ENCODE data around the gene PRDM4. TPM values are rescaled to one million over a fixed set of nuclear protein-coding genes. Genes with fewer than 3 reads are reported as not detected.

Gene PRDM4
- 15.3 and 16.1 TPM in 2 replicates for total RNA-seq (2016; rRNA removed; fragmentation: Illumina TruSeq; extraction: Trizol)
- 3.5 and 3.6 TPM in 2 replicates for total RNA-seq (2016; cell fraction: cytosol; rRNA removed; fragmentation: Illumina TruSeq; extraction: Trizol; ENCODE audit: low read depth)
- 14.5 and 15.3 TPM in 2 replicates for total RNA-seq (2016; cell fraction: insoluble cytoplasmic fraction; rRNA removed; fragmentation: Illumina TruSeq; extraction: Trizol)
- total RNA-seq (2016; cell fraction: membrane; rRNA removed; fragmentation: Illumina TruSeq; extraction: Trizol): 12.2 and 12.9 TPM in 2 replicates
- total RNA-seq (2016; cell fraction: nucleus; rRNA removed; fragmentation: Illumina TruSeq; extraction: Trizol): 16.8 and 17.6 TPM in 2 replicates
- 9.7 and 9.9 TPM in 2 replicates for polyA plus RNA-seq (2011; rRNA removed)
- polyA plus RNA-seq (2011; cell fraction: cytosol; rRNA removed): 6.8 and 8.7 TPM in 2 replicates
- 12.7 and 13.9 TPM in 2 replicates for polyA plus RNA-seq (2011; cell fraction: nucleus; rRNA removed)
- 8.5 and 10.2 TPM in 2 replicates for polyA plus RNA-seq (2012)
- 2.8 and 3.0 TPM in 2 replicates for polyA plus RNA-seq (2016; cell fraction: cytosol; fragmentation: Illumina TruSeq; extraction: Trizol; ENCODE audit: low read depth)
- polyA plus RNA-seq (2016; cell fraction: insoluble cytoplasmic fraction; fragmentation: Illumina TruSeq; extraction: Trizol; ENCODE audit: low read depth): 15.3 and 17.1 TPM in 2 replicates
- 9.1 and 10.5 TPM in 2 replicates for polyA plus RNA-seq (2016; cell fraction: membrane; fragmentation: Illumina TruSeq; extraction: Trizol; ENCODE audit: low read depth)
- 15.6 and 16.7 TPM in 2 replicates for polyA plus RNA-seq (2016; cell fraction: nucleus; fragmentation: Illumina TruSeq; extraction: Trizol; ENCODE audit: insufficient read depth, low read depth)
- polyA minus RNA-seq (2011; rRNA and poly(A)+ RNA removed; ENCODE audit: low replicate concordance): 16.3 and 28.1 TPM in 2 replicates
- 4.9 and 8.7 TPM in 2 replicates for polyA minus RNA-seq (2011; cell fraction: cytosol; rRNA and poly(A)+ RNA removed)
- 21.2 and 24.7 TPM in 2 replicates for polyA minus RNA-seq (2011; cell fraction: nucleus; rRNA and poly(A)+ RNA removed)
- percentile 81 among the genes with signal in this experiment for Bru-seq, nascent RNA
- BruChase-seq, experiment 1, labeled RNA remaining after a 6-hour chase: percentile 75 among the genes with signal in this experiment
- BruChase-seq, experiment 2, labeled RNA remaining after a 2-hour chase: percentile 75 among the genes with signal in this experiment
- long read RNA-seq, experiment 1, full-length matches to known transcripts: 2 of 4 reads
- long read RNA-seq, experiment 1, partial matches to known transcripts: 1 of 4 reads
- long read RNA-seq, experiment 1, other reads (novel, unspliced or antisense): 1 of 4 reads
- long read RNA-seq, experiment 2, full-length matches to known transcripts: 11 of 27 reads
- long read RNA-seq, experiment 2, partial matches to known transcripts: 4 of 27 reads
- long read RNA-seq, experiment 2, other reads (novel, unspliced or antisense): 12 of 27 reads

GRCh38 chr12:107760809-107761501 is at the start of gene PRDM4:
Gene PRDM4 (minus strand): TSS chr12:107761137. CDS start chr12:107760515, 622 bp downstream.
- Histone ChIP-seq H3K4me2 (ENCODE audit: low read depth, low read length) (peak within 1 kb of the TSS; percentile 92), H3K4me3 (replicated peaks in 1 of 3; ENCODE audit: insufficient read depth in 1 of 3, low read depth in 2 of 3, low read length in 3 of 3) (peak within 1 kb of the TSS; percentile 80 to 90 (median 85)), H3K79me2 (ENCODE audit: insufficient read depth, low read length) (peaks cover 31% of the 10 kb centered on the region), H3K27ac (ENCODE audit: extremely low read length, insufficient read depth, low read length) (peak within 1 kb of the TSS; percentile 64), H2AFZ (ENCODE audit: low read length) (peak within 1 kb of the TSS; percentile 99), H3K9ac (ENCODE audit: insufficient read depth, low read depth, low read length) (peak within 1 kb of the TSS; percentile 88), H3K9me3 (ENCODE audit: low read length) (no peaks in the 10 kb centered on the region), H3K4me1 (ENCODE audit: insufficient read depth, low read length) (peaks cover 32% of the 10 kb centered on the region), H4K20me1 (ENCODE audit: insufficient read depth, low read length) (peaks cover 13% of the 10 kb centered on the region; the same call in 1 of the 2 replicates), H3K36me3 (replicated peaks in 1 of 2; ENCODE audit: control insufficient read depth in 1 of 2, insufficient read depth in 2 of 2, low read length in 2 of 2) (peaks cover 5 to 27% of the 10 kb centered on the region in 2 experiments; a peak in 4 of 5 replicates), H3K27me3 (ENCODE audit: control insufficient read depth in 1 of 2, insufficient read depth in 2 of 2, low read length in 2 of 2) (peaks cover 0 to 1% of the 10 kb centered on the region in 2 experiments; a peak in 1 of 5 replicates)
- intact Hi-C loops (cut with micrococcal nuclease; ENCODE audit: unreplicated experiment): loop anchor here (1.0 to 5.0 kb wide), 2 partner anchors 74 to 124 kb away; partner anchors contain the start of gene PWP1
- ChIA-PET CTCF (ENCODE audit: low intra/inter-chr PET ratio, low total read pairs) (interaction anchor here (1.5 kb wide), 1 partner anchor 124 kb away, joined by 13 read pairs; no protein-coding TSS in a partner anchor), POLR2A (no interaction called here)
- ATAC-seq (peak; percentile 98), DNase-seq (ENCODE audit: low spot score) (peak; percentile 84), FAIRE-seq (peak; percentile 12)
- 4% methylated on average over 10 of the region's 83 CpGs for WGBS (ENCODE audit: low lambda C conversion rate)
- no TSS peak for BruUV-seq (replicated peaks)
- in situ Hi-C loops (cut with HindIII; ENCODE audit: extremely low pct_ligation_motif_present, low pct_unique_long_range_greater_than_20kb): loop anchor here (5.0 kb wide), 1 partner anchor 121 kb away; no protein-coding TSS in a partner anchor
- TF ChIP-seq DNMT1 (CRISPR knock-in tag; IDR thresholded peaks at IDR 0.05) (0 out of 2 replicates have a peak, but pooled peaks have one; percentile 70), TCF7L2 (IDR thresholded peaks at IDR 0.05; ENCODE audit: low read depth, low read length) (no peak), HMGA1 (CRISPR knock-in tag; conservative IDR thresholded peaks at IDR 0.05) (no peak), ZNF274 (CRISPR knock-in tag; IDR thresholded peaks at IDR 0.05) (peak; percentile 63; the same call in 1 of the 2 replicates), MXD3 (CRISPR knock-in tag; IDR thresholded peaks at IDR 0.05) (peak; percentile 65; the same call in 1 of the 2 replicates), RNF2 (conservative IDR thresholded peaks at IDR 0.05; ENCODE audit: low read depth) (0 out of 2 replicates have a peak, but pooled peaks have one; percentile 39), TFAP4 (IDR thresholded peaks at IDR 0.05; ENCODE audit: borderline replicate concordance, low read depth) (no peak; the same call in 1 of the 2 replicates), RBFOX2 (IDR thresholded peaks at IDR 0.05; ENCODE audit: low read depth, low read length) (peak; percentile 87), ISL2 (CRISPR knock-in tag; IDR thresholded peaks at IDR 0.05) (0 out of 2 replicates have a peak, but pooled peaks have one; percentile 28), RFX1 (IDR thresholded peaks at IDR 0.05) (peak; percentile 93), ZNF354B (CRISPR knock-in tag; IDR thresholded peaks at IDR 0.05) (no peak), ZBTB34 (CRISPR knock-in tag; IDR thresholded peaks at IDR 0.05) (no peak), POLR2A (IDR thresholded peaks at IDR 0.05; ENCODE audit: insufficient read depth in 1 of 2, low read depth in 2 of 2, low read length in 2 of 2) (peak; percentile 79 to 93), ZBTB42 (CRISPR knock-in tag; IDR thresholded peaks at IDR 0.05) (no peak), IKZF4 (CRISPR knock-in tag; IDR thresholded peaks at IDR 0.05; ENCODE audit: borderline replicate concordance, low read depth, not compliant biosample characterization) (peak; percentile 31)
